Ammon's horn (tissue), 1 donor: ENCODE data around the gene ST6GALNAC6.
"Not testable (repeated sequence)": the region's sequence is repeated elsewhere in the genome, so short reads cannot be mapped to it uniquely, and the experiment has no call there.

Experiments
- DNase-seq: peaks from one replicate; pipeline ENCODE4 v3.0.0-alpha.2; 2016; ENCODE audit warnings: low spot score

Gene ST6GALNAC6

GRCh38 chr9:127873223-127873691 is 26.1 kb downstream of the ST6GALNAC6 start:
- DNase-seq, result peak; percentile 80

DNA sequence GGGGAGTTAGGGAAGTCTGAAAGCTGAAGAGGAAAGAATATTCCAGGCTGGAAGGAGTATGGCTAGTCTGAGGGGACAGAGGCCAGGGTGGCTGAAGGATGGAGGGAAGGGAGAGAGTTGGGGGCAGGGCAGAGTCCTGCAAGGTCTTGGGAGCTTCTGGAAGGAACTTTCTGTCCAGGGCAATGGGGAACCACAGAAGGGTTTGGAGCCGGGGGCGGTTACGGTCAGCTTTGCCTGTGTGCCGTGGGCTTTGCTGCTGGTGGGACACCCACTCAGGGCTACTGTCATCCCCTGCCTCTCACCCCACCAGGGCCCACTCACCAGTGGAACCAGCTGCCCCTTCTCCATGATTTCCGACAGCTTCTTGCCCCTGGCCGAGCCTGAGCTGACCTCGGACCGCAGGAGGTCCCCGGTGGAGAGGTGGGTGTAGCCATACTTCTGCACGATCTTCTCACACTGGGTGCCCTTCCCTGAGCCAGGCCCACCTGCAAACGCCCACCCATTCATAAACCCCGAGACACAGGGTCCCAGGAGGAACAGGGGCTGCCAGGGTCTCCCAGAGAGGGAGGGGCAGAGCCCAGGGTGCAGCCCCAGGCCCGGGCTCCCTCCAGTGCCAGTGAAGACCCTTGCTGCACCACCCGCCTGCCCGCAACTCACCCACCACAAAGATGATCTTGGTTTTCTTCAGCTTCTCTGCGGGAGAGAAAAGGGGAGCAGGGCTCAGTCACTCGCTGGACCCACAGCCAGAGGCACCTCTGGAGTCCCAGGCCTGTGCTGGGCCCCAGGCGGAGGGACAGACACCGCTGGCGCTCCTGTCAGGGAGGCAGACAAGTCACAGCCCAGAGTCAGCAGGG is 26.8 kb downstream of the ST6GALNAC6 start:
- DNase-seq, result no peak

DNA sequence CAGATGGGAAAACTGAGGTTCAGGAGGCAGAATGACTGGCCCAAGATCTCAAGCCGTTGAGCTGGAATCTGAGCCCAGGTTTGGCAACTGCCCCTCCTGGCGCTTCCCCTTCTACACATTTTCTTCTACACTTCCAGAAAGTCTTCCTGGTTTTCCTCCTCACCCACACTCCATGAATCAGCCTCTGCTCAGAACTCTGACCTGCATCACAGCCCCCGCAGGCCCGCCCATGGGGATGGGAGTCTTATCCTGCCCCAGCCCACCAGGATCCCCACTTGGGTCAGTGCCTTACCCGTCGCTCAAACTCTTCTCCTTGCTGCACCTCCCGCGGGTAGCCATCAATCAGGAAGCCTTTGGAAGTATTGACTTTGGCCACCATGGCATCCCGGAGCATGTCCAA is 27.9 kb downstream of the ST6GALNAC6 start:
- DNase-seq, result no peak

DNA sequence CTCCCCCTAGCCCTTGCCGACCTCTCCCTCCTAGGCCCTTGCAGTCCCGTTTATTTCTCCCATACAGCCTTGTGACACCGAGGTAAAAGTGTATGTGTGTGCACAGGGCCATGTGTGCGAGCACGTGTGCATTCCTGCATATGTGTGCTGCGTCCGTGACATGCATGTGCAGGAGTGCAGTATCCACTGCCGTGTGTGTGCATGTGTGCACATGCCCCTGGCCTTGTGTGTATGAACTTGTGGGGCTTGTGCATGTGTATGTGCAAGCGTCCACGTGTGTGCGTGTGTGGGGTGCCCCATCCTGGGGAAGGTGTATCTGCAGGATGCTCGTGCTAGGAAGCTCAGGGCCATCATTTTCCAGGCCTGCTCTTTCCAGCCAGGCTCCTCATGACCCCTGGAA is 28.5 kb downstream of the ST6GALNAC6 start:
- no peak for DNase-seq

- DNase-seq, result not testable (repeated sequence)
Measured at GRCh38 chr9:127870153-127870491, 29.3 kb downstream of the ST6GALNAC6 start.

DNA sequence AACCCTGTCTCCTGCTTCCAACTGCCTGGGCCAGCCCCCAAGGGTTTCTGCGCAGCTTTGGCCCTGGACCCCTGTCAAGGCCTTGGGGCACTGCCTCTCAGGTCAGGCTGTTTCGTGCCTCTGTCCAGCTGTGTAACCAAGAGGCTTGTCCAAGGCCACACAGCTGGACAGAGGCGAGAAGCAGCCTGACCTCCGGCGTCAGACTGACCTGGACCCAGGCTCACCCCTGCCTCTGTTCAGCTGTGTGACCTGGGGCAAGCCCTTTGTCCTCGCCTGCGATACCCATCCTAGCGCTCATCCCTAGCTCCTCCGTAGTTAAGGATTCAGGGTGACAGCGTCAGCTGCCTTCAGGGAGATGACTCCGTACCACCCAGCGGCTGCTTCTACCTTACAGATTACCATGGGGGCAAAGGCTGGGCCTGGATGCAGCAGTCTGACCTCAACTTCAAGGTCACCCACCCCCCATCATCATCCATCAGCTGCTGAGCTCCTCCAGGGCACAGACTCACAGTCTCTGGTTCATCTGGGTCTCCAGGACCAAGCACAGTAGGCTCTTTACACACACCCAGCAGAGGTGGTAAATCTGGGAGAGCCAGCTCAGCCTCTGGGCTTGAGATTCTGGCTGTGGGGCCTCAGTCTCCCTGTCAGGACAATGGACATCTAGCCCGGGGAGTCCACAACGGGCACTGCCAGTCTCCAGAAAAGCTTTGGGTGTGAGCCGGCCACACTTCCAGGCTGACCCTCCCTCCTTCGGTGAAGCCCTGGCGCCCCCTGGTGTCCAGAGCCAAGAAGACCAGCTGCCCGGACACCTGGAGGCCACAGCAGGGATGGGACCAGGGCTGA is 29.9 kb downstream of the ST6GALNAC6 start:
- peak; percentile 86 for DNase-seq

DNA sequence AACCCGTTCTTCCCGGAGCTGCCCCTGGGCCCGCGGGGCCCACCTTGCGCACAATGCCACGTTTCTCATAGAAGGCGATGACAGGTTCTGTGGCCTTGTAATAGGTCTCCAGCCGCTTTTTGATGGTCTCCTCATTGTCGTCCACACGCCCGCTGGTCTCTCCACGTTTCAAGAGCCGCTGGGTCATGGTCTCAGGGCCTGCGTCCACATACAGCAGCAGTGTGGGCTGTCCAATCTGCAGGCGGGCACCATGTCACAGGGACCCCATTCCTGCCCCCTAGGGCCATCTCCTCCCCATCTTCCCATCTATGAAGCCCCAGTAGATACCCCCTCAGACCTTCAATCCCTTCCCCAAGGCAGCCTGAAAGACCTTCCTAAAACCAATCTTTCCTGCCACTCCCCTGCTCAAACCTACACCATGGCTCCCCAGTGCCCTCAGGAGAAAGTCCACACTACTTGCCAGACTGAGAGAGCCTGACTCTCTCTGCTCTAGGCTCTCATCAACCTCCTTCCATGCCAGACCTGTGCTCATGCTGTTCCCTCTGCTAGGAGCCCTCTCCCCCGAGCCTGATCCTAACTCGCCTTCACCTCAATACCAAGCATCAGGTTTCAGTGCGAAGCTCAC is 31.0 kb downstream of the ST6GALNAC6 start:
- no peak for DNase-seq

- DNase-seq, result no peak
Measured at GRCh38 chr9:127867356-127868277, 31.8 kb downstream of the ST6GALNAC6 start.

DNA sequence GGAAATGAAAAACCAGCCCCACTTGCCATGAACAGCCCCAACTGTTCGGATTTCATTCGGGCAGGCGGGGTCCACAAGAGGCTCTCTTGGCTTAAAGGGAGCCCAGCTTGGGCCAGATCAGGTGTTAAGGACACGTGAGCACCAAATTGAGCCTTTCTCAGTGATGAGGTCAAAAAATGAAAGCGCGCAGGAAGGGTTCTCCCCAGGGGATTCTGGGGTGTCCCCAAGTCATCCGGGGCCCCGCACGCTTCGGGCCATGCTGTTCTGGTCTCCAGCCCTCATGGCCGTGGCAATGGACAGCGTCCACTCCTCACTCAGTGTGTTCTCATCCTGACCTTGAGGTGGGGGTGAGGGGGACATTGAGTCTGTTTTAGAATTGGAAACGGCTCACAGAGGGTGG is 32.9 kb downstream of the ST6GALNAC6 start:
- no peak for DNase-seq

GRCh38 chr9:127865645-127866464 is 33.5 kb downstream of the ST6GALNAC6 start:
- no peak for DNase-seq

DNA sequence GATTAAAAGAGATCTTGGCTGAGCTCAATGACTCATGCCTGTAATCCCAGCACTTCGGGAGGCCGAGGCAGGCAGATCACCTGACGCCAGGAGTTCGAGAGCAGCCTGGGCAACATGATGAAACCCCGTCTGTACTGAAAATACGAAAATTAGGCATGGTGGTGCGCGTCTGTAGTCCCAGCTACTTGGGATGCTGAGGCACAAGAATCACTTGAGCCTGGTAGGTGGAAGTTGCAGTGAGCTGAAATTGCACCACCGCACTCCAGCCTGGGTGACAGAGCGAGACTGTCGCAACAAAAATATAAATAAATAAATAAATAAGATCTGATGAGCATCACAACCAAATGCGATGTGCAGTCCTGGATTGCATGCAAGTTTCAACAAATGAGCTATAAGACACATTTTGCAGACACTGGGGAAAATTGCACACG is 36.2 kb downstream of the ST6GALNAC6 start:
- DNase-seq, result no peak

DNA sequence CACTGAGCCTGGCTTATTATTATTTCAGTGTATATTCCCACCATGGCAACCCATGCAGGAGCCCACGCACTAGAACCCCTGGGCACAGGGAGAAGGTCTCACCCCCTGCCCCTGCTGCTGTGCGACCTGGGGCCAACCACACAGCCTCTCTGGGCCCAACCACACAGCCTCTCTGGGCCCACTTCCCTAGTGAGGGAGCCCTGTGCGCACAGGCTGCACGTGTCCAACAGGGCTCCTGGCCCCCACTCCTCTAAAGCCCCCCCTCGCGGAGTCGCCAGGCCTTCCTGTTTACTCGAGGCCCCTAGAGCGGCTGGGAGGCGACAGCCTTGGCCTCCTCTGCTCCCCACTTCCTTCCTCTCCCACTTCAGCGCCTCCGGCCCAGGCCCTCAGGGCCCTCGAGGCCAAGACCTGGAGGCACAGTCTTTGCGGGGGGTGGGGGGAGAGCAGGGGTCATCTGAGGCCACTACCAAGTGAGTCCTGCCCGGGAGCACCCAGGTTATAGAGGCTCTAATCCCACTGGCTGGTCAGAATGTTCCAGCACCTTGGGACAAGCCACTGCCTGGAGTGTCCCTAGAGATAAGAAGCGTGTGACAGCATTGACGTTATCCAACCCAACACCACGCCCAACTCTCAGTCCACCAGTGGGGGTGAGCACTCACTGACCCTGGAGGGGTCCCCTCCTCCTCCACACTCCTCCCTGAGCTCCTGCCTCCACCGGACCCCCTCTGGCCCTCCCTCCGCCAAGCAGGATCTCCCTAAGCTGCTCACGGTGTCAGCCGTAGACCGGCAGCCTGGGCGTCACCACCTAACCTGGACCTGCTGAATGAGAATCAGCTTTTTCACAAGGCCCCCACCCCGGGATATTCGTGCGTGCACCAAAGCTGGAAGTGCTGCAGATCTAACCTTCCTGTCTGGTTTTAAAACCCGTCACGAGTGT is 37.1 kb downstream of the ST6GALNAC6 start:
- DNase-seq, result peak; percentile 74

DNA sequence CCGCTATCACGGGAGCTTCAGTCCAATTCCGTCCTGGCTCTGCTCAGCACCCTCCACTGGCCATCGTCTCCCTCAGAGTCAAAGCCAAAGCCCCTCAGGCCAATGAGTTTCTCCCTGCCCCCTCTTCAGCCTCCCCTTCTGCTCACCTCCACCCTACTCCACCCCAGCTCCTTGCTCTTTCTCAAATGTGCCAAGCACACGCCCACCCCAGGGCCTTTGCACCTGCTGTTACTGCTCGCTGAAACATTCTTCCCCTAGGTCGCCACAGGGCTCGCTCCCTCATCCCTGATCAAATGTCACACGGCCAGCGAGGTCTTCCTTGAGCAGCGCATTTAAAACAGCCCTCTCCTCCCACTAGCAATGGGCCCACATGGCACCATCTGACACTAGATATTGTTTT is 38.6 kb downstream of the ST6GALNAC6 start:
- DNase-seq, result no peak

GRCh38 chr9:127860260-127860659 is 39.1 kb downstream of the ST6GALNAC6 start:
- no peak for DNase-seq

DNA sequence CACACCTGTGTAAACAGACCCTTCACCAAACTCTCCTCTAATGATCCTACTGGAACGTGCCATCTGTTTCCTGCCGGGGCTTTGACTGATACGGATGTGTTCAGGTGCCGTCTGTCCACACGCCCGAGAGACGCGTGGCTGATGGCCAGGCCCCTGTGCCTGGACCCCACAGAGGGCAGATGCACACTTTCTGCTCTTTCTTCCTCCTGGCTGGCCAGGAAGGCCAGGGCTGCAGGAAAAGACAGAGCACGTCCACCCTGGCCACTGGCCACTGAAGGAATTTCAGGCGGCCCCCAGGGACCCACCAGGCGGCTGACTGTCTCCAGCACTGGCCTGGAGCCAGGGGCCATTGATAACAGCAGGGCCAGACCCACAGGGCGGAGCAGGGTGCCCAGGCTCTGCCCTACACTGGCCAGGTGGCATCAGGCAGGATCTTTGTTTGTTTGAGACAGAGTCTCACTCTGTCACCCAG is 41.3 kb downstream of the ST6GALNAC6 start:
- no peak for DNase-seq

DNA sequence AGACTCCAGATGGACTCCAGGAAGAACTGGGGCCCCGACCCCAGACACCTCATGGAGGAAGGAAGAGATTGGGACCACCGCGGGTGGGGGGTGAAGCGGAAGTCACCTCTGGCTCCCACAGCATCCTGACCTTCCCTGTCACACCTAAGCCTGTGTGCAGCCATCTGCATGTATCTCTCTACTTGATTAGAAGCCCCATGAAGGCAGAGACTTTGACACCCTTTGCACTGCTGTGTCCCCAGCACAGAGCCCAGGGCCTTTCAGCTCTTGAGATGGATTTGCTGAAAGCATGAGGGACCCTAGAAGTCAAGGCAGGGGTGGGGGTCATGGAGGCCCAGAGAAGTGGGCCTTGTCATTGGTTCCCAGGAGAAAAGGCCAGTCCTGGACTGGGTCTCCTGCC is 42.1 kb downstream of the ST6GALNAC6 start:
- DNase-seq, result no peak

GRCh38 chr9:127856729-127857116 is 42.7 kb downstream of the ST6GALNAC6 start:
- no peak for DNase-seq

DNA sequence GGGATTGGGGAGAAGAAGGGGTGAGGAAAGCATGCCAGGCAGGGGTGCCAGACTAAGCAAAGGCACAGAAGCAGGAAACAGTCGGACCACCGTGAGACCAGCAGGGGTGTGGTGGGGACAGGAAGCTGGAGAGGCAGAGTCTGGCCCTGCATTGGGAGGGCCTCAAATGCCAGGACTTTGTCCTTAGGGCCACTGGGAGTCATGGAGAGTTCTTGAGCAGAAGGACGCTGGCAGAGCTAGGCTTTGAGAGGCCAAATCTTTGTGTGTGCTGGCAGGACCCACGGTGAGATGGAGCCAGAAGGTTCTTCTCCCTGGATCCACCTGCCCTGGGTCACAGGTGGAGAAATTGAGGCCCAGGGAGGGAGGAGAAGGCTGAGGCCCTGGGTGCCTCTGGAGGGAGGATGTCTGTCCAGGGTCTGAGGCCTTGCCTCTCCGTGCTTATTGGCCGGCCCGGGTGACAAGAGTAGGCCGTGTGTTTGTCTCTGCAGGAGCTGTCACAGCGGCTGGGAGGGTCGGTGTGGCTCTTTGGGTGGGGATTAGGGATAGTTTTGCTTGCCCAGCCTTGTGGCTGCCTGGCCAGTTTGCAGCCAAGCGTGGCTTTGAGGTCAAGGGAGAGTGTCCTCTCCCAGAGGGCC is 43.2 kb downstream of the ST6GALNAC6 start:
- DNase-seq, result no peak

GRCh38 chr9:127855522-127855921 is 43.9 kb downstream of the ST6GALNAC6 start:
- no peak for DNase-seq
